Measurements from ENCODE around the gene EGFR. TPM values are rescaled to one million over a fixed set of nuclear protein-coding genes. Genes with fewer than 3 reads are reported as not detected.

EGFR gene
- total RNA-seq, 1 experiment from 2014 or later = 448 TPM

DNA sequence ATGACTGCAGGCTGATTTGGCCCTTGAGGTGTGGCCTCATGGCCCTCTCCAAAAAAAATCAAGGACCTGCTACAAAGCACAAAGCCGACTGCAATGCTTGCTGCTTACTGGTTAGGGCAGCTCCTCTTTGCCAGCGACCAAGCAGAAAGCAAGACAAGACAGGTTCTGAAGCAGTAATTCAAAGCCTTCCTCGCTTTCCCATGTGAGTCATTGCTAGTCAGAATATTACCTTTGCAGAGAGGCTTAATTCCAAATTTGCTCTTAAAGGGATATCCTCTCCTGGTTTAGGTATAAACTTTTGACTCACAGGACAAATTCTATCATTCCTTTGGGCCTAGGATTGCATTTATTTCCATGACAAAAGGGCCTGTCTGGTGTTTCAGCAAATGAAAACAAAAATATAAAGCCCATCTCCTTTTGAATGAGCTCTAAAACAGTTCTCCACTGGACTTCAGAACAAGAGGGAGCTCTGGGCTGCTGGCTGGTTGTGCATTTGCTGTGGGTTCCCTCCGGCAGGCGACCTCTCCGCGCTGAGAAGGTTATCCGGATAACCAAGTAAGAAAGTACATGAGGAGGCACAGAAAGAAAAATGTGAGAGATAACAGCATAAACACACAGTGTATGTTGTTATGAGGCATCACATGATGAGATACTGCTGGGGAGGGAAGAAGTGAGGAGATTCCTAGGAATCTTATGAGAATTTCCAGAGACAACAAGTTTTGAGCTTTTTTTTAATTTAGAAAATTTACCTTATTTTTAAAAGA is 90.8 kb downstream of the EGFR start:
- peaks cover 56% of the 10 kb centered on the region for H3K36me3 Mint-ChIP-seq (ENCODE audit: insufficient read depth, unreplicated experiment)
- H3K9me3 Mint-ChIP-seq (ENCODE audit: unreplicated experiment) = no peaks in the 10 kb centered on the region
- POLR2A ChIA-PET = interaction anchor here (0.6 to 3.3 kb wide), 30 partner anchors 9 to 350 kb away, joined by 3 to 30 read pairs (median 4); partner anchors contain the start of genes EGFR and SEC61G
- intact Hi-C loops (cut with micrococcal nuclease) = loop anchor here (2.0 kb wide), 1 partner anchor 35 kb away; no protein-coding TSS in a partner anchor
- peak overlapping the region; percentile 84 for H3K27ac Mint-ChIP-seq (ENCODE audit: low read depth, unreplicated experiment)
- TF ChIP-seq, protein P1, sequence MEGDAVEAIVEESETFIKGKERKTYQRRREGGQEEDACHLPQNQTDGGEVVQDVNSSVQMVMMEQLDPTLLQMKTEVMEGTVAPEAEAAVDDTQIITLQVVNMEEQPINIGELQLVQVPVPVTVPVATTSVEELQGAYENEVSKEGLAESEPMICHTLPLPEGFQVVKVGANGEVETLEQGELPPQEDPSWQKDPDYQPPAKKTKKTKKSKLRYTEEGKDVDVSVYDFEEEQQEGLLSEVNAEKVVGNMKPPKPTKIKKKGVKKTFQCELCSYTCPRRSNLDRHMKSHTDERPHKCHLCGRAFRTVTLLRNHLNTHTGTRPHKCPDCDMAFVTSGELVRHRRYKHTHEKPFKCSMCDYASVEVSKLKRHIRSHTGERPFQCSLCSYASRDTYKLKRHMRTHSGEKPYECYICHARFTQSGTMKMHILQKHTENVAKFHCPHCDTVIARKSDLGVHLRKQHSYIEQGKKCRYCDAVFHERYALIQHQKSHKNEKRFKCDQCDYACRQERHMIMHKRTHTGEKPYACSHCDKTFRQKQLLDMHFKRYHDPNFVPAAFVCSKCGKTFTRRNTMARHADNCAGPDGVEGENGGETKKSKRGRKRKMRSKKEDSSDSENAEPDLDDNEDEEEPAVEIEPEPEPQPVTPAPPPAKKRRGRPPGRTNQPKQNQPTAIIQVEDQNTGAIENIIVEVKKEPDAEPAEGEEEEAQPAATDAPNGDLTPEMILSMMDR (IDR thresholded peaks at IDR 0.05; ENCODE audit: unreplicated experiment) = no peak
- peaks cover 59% of the 10 kb centered on the region for H3K4me1 Mint-ChIP-seq (ENCODE audit: insufficient read depth, unreplicated experiment)
- no peaks in the 10 kb centered on the region for H3K27me3 Mint-ChIP-seq (ENCODE audit: insufficient read depth, unreplicated experiment)
- peak; percentile 96 for DNase-seq (ENCODE audit: unreplicated experiment)
- H3K4me3 Mint-ChIP-seq (ENCODE audit: unreplicated experiment) = peak overlapping the region; percentile 45
- no TSS peak for BruUV-seq (replicated peaks)
- CTCF ChIA-PET = interaction anchor here (1.2 to 2.0 kb wide), 5 partner anchors 19 to 335 kb away, joined by 3 to 8 read pairs (median 6); no protein-coding TSS in a partner anchor

DNA sequence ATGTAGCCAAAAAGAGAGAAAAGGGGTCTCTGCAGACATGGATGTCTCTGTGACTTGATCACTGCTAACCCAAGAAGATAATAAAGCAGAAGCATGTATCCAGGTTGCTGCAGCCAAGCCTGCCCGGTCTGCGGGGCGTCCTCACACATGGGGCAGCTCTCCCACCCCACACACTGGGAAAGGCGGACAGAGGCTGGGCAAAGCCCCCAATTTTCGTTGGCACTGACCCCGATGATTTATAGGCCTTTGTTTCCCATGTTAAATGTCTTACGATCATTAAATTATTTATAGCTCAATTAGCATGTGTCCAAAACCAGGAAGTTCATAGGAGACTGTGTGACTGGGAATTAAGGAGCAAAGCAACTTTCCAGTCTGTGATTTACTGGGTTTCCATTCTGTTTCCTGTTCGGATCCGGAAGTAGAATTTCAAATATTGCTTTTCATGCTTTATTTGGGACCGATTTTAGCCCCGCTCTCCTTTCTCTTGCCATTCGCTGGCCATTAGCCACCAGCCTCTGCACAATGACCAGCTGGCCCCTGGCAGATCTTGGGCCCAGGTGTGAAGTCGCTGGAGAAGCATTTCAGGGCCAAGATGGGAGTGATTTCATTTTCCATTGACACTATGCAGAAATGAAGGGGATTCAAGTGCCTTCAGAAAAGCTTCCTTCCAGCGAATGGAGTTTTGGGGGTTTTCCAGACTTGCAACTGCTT is 91.6 kb downstream of the EGFR start:
- peak overlapping the region; percentile 21 for H3K4me3 Mint-ChIP-seq (ENCODE audit: unreplicated experiment)
- POLR2A ChIA-PET = interaction anchor here (0.6 to 3.3 kb wide), 18 partner anchors 11 to 351 kb away, joined by 3 to 30 read pairs (median 5); partner anchors contain the start of genes EGFR and SEC61G
- H3K27ac Mint-ChIP-seq (ENCODE audit: low read depth, unreplicated experiment) = peak overlapping the region; percentile 84
- H3K4me1 Mint-ChIP-seq (ENCODE audit: insufficient read depth, unreplicated experiment) = peaks cover 55% of the 10 kb centered on the region
- H3K36me3 Mint-ChIP-seq (ENCODE audit: insufficient read depth, unreplicated experiment) = peaks cover 57% of the 10 kb centered on the region
- H3K27me3 Mint-ChIP-seq (ENCODE audit: insufficient read depth, unreplicated experiment) = no peaks in the 10 kb centered on the region
- DNase-seq (ENCODE audit: unreplicated experiment) = no peak
- no TSS peak for BruUV-seq (replicated peaks)
- CTCF ChIA-PET = interaction anchor here (0.6 to 2.0 kb wide), 7 partner anchors 18 to 336 kb away, joined by 3 to 8 read pairs (median 3); no protein-coding TSS in a partner anchor
- TF ChIP-seq, protein P1 (IDR thresholded peaks at IDR 0.05; ENCODE audit: unreplicated experiment) = no peak
- no peaks in the 10 kb centered on the region for H3K9me3 Mint-ChIP-seq (ENCODE audit: unreplicated experiment)
- intact Hi-C loops (cut with micrococcal nuclease) = no loop called here

DNA sequence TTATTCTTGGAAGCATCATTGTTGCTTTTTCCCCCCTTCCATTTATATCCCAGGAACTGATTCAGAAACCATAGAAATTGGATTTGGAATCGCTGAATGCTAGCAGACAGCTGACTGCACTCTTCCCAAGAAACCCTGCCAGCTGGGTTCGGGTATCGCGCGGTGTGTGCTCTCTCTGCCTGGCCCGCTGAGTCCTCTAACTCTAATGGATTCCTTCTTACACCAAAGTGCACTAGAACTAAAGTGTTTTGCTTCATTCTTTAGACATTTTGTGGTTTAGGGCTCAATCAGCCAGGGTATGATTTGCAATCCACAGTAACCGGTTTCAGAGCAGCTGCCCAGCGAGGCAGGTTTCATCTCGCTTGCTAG is 92.2 kb downstream of the EGFR start:
- H3K36me3 Mint-ChIP-seq (ENCODE audit: insufficient read depth, unreplicated experiment) = peaks cover 62% of the 10 kb centered on the region
- H3K9me3 Mint-ChIP-seq (ENCODE audit: unreplicated experiment) = no peaks in the 10 kb centered on the region
- CTCF ChIA-PET = interaction anchor here (0.6 to 2.0 kb wide), 4 partner anchors 20 to 337 kb away, joined by 3 to 8 read pairs (median 7); no protein-coding TSS in a partner anchor
- peaks cover 55% of the 10 kb centered on the region for H3K4me1 Mint-ChIP-seq (ENCODE audit: insufficient read depth, unreplicated experiment)
- POLR2A ChIA-PET = interaction anchor here (0.6 to 3.3 kb wide), 6 partner anchors 12 to 352 kb away, joined by 3 to 30 read pairs (median 4); partner anchors contain the start of gene SEC61G
- peak overlapping the region; percentile 84 for H3K27ac Mint-ChIP-seq (ENCODE audit: low read depth, unreplicated experiment)
- TF ChIP-seq, protein P1 (IDR thresholded peaks at IDR 0.05; ENCODE audit: unreplicated experiment) = no peak
- intact Hi-C loops (cut with micrococcal nuclease) = no loop called here
- no TSS peak for BruUV-seq (replicated peaks)
- H3K4me3 Mint-ChIP-seq (ENCODE audit: unreplicated experiment) = peak overlapping the region; percentile 21
- DNase-seq (ENCODE audit: unreplicated experiment) = no peak
- no peaks in the 10 kb centered on the region for H3K27me3 Mint-ChIP-seq (ENCODE audit: insufficient read depth, unreplicated experiment)

DNA sequence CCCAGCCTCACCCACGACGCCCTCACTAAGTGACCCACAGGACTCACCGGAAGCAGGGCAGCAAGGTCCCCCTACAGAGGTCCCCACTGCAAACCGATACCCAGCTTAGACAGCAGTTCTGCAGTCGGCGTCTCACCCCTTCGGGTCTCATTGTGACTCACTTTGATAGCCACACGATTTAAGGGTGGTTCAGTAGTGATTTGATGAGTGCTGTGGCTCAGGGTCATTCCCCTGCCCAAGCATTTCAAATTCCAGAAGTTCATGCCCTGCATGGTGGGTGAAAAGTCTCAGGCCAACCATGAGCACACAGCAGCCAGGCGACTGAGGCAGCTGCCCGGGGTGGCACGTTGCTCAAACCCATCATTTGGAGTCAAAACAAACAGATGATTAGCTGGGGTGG is 93.2 kb downstream of the EGFR start:
- no peak for DNase-seq (ENCODE audit: unreplicated experiment)
- H3K4me1 Mint-ChIP-seq (ENCODE audit: insufficient read depth, unreplicated experiment) = peaks cover 52% of the 10 kb centered on the region
- H3K36me3 Mint-ChIP-seq (ENCODE audit: insufficient read depth, unreplicated experiment) = peaks cover 60% of the 10 kb centered on the region
- no peaks in the 10 kb centered on the region for H3K9me3 Mint-ChIP-seq (ENCODE audit: unreplicated experiment)
- POLR2A ChIA-PET = interaction anchor here (1.0 kb wide), 1 partner anchor 18 kb away, joined by 3 read pairs; no protein-coding TSS in a partner anchor
- CTCF ChIA-PET = interaction anchor here (0.5 to 0.7 kb wide), 2 partner anchors 16 to 90 kb away, joined by 3 read pairs; no protein-coding TSS in a partner anchor
- intact Hi-C loops (cut with micrococcal nuclease) = no loop called here
- H3K4me3 Mint-ChIP-seq (ENCODE audit: unreplicated experiment) = no peak overlapping the region
- no TSS peak for BruUV-seq (replicated peaks)
- H3K27me3 Mint-ChIP-seq (ENCODE audit: insufficient read depth, unreplicated experiment) = no peaks in the 10 kb centered on the region
- TF ChIP-seq, protein P1 (IDR thresholded peaks at IDR 0.05; ENCODE audit: unreplicated experiment) = no peak
- H3K27ac Mint-ChIP-seq (ENCODE audit: low read depth, unreplicated experiment) = no peak overlapping the region
